ENCODE measurements around the gene TET3. TPM values are rescaled to one million over a fixed set of nuclear protein-coding genes. Genes with fewer than 3 reads are reported as not detected.

Gene TET3
- total RNA-seq, 1 donor from 2014 or later = 32.2 TPM

- Mint-ChIP-seq H3K4me3 (ENCODE audit: unreplicated experiment) (no peak overlapping the region), H3K4me1 (ENCODE audit: low read depth) (peaks cover 58% of the 10 kb centered on the region), H3K9me3 (ENCODE audit: low read depth) (no peaks in the 10 kb centered on the region), H3K27ac (ENCODE audit: unreplicated experiment) (no peak overlapping the region), H3K27me3 (ENCODE audit: low read depth) (no peaks in the 10 kb centered on the region), H3K36me3 (ENCODE audit: low read depth) (peaks cover 3% of the 10 kb centered on the region)
- TF ChIP-seq CTCF (IDR thresholded peaks at IDR 0.05) = no peak
- no peak for DNase-seq (ENCODE audit: low spot score)
These were observed 25.4 kb downstream of the TET3 start for GRCh38 chr2:74010087-74010541.

DNA sequence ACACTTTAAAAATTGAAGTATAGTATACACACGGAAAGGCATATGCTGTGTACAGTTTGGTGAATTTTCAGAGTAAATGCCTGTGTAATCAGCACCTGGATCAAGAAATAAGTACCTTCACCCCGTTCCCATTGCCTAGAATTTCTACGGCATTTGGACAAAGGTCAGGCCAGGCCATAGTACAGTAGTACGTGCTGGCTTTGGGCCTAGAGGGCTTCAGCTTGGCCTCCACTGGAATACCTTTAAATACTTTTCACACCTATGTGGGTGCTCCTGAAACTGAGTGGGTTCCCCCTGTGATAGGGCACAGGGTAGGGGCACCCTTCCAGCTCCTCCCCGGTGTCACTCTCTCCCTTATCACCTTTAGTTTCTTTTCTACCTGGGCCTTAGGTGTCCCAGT is 26.5 kb downstream of the TET3 start:
- TF ChIP-seq CTCF (IDR thresholded peaks at IDR 0.05) = no peak
- H3K4me1 Mint-ChIP-seq (ENCODE audit: low read depth) = peaks cover 47% of the 10 kb centered on the region
- peaks cover 2% of the 10 kb centered on the region for H3K36me3 Mint-ChIP-seq (ENCODE audit: low read depth)
- H3K27ac Mint-ChIP-seq (ENCODE audit: unreplicated experiment) = no peak overlapping the region
- no peak for DNase-seq (ENCODE audit: low spot score)
- no peak overlapping the region for H3K4me3 Mint-ChIP-seq (ENCODE audit: unreplicated experiment)
- H3K27me3 Mint-ChIP-seq (ENCODE audit: low read depth) = no peaks in the 10 kb centered on the region
- no peaks in the 10 kb centered on the region for H3K9me3 Mint-ChIP-seq (ENCODE audit: low read depth)

GRCh38 chr2:74014813-74015212 is 30.1 kb downstream of the TET3 start:
- Mint-ChIP-seq H3K4me1 (ENCODE audit: low read depth) (peaks cover 12% of the 10 kb centered on the region), H3K27ac (ENCODE audit: unreplicated experiment) (no peak overlapping the region), H3K4me3 (ENCODE audit: unreplicated experiment) (no peak overlapping the region), H3K9me3 (ENCODE audit: low read depth) (no peaks in the 10 kb centered on the region), H3K27me3 (ENCODE audit: low read depth) (no peaks in the 10 kb centered on the region), H3K36me3 (ENCODE audit: low read depth) (peaks cover 3% of the 10 kb centered on the region)
- DNase-seq (ENCODE audit: low spot score) = no peak
- TF ChIP-seq CTCF (IDR thresholded peaks at IDR 0.05) = no peak

- Mint-ChIP-seq H3K27me3 (ENCODE audit: low read depth) (no peaks in the 10 kb centered on the region), H3K27ac (ENCODE audit: unreplicated experiment) (no peak overlapping the region), H3K4me1 (ENCODE audit: low read depth) (peaks cover 6% of the 10 kb centered on the region), H3K9me3 (ENCODE audit: low read depth) (no peaks in the 10 kb centered on the region), H3K36me3 (ENCODE audit: low read depth) (peaks cover 3% of the 10 kb centered on the region), H3K4me3 (ENCODE audit: unreplicated experiment) (no peak overlapping the region)
- no peak for DNase-seq (ENCODE audit: low spot score)
- no peak for TF ChIP-seq CTCF (IDR thresholded peaks at IDR 0.05)
These were observed 32.5 kb downstream of the TET3 start for GRCh38 chr2:74017223-74017622.

GRCh38 chr2:74019516-74019915 is 34.8 kb downstream of the TET3 start:
- DNase-seq (ENCODE audit: low spot score) = no peak
- no peak overlapping the region for H3K27ac Mint-ChIP-seq (ENCODE audit: unreplicated experiment)
- no peak overlapping the region for H3K4me3 Mint-ChIP-seq (ENCODE audit: unreplicated experiment)
- no peak for TF ChIP-seq CTCF (IDR thresholded peaks at IDR 0.05)
- no peaks in the 10 kb centered on the region for H3K27me3 Mint-ChIP-seq (ENCODE audit: low read depth)
- no peaks in the 10 kb centered on the region for H3K9me3 Mint-ChIP-seq (ENCODE audit: low read depth)
- H3K36me3 Mint-ChIP-seq (ENCODE audit: low read depth) = peaks cover 3% of the 10 kb centered on the region
- H3K4me1 Mint-ChIP-seq (ENCODE audit: low read depth) = peaks cover 11% of the 10 kb centered on the region
